ENCODE measurements around the gene INPP5B. TPM values are rescaled to one million over a fixed set of nuclear protein-coding genes. Genes with fewer than 3 reads are reported as not detected.
"Not testable (repeated sequence)": the region's sequence is repeated elsewhere in the genome, so short reads cannot be mapped to it uniquely, and the experiment has no call there.

INPP5B gene
- total RNA-seq, 3 donors from 2014 or later: 12.6 to 17.0 (median 15.5) TPM

DNA sequence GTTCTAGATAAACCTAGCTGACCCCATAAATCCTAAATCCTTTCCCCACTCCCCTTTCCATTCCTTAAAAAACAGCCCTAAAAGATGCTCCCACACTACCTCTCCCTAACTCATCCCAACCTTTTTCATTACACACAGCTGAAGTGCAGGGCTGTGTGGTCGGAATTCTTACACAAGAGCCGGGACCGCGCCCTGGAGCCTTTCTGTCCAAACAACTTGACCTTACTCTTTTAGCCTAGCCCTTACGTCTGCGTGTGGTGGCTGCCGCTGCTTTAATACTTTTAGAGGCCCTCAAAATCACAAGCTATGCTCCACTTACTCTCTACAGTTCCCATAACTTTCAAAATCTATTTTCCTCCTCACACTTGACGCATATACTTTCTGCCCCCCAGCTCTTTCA lies 36.0 kb downstream of the INPP5B start:
- H3K27me3 Mint-ChIP-seq (ENCODE audit: low read depth); H3K9me3 Mint-ChIP-seq; H3K4me1 Mint-ChIP-seq (ENCODE audit: low read depth); H3K4me3 Mint-ChIP-seq; DNase-seq; ATAC-seq: not testable (repeated sequence)
- peaks cover 25% of the 10 kb centered on the region for H3K36me3 Mint-ChIP-seq (ENCODE audit: insufficient read depth)

DNA sequence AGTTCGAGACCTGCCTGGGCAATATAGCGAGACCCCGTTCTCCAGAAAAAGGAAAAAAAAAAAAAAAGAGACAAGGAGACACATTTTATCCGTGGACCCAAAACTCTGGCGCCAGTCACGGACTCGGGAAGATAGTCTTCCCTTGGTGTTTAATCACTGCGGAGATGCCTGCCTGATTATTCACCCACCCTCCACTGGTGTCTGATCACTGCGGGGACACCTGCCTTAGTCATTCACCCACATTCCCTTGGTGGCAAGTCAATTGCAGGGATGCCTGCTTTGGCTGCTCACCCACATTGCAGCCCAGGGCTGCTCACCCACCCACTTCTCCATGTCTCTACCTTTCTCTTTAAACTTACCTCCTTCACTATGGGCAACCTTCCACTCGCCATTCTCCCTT lies 38.3 kb downstream of the INPP5B start:
- not testable (repeated sequence) for H3K27me3 Mint-ChIP-seq (ENCODE audit: low read depth); H3K9me3 Mint-ChIP-seq; DNase-seq; ATAC-seq; H3K4me1 Mint-ChIP-seq (ENCODE audit: low read depth); H3K4me3 Mint-ChIP-seq
- H3K36me3 Mint-ChIP-seq (ENCODE audit: insufficient read depth): peaks cover 25% of the 10 kb centered on the region

DNA sequence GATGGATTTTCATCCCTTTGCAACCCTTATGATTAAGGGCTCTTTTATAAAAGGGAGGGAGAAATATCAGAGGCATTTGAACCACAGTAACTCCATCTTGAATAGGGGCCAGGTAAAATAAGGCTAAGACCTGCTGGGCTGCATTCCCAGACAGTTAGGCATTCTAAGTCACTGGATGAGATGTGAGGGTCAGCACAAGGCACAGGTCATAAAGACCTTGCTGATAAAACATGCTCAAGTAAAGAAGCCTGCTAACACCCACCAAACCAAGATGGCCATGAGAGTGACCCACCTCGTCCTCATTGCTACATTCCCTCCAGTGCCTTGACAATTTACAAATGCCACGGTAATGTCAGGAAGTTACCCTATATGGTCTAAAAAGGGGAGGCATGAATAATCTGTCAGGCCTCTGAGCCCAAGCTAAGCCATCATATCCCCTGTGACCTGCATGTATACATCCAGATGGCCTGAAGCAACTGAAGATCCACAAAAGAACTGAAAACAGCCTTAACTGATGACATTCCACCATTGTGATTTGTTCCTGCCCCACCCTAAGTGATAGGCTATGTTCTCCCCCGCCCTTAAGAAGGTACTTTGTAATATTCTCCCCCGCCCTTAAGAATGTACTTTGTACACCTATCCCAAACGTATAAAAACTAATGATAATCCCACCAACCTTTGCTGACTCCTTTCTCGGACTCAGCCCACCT lies 39.3 kb downstream of the INPP5B start:
- H3K4me3 Mint-ChIP-seq; ATAC-seq; DNase-seq; H3K9me3 Mint-ChIP-seq; H3K27me3 Mint-ChIP-seq (ENCODE audit: low read depth); H3K4me1 Mint-ChIP-seq (ENCODE audit: low read depth): not testable (repeated sequence)
- H3K36me3 Mint-ChIP-seq (ENCODE audit: insufficient read depth): peaks cover 25% of the 10 kb centered on the region

DNA sequence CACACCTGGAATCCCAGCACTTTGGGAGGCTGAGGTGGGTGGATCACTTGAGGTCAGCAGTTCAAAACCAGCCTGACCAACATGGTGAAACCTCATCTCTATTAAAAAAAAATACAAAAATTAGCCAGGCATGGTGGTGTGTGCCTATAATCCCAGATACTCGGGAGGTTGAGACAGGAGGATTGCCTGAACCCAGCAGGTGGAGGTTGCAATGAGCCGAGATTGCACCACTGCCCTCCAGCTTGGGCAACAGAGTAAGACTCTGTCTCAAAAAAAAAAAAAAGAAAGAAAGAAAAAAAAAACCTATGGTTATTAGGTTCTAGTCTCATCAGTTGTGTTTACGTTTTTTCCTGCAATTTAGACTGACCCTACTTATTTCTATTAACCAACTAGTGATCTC lies 40.3 kb downstream of the INPP5B start:
- H3K36me3 Mint-ChIP-seq (ENCODE audit: insufficient read depth): peaks cover 29% of the 10 kb centered on the region
- DNase-seq; H3K4me1 Mint-ChIP-seq (ENCODE audit: low read depth); H3K27me3 Mint-ChIP-seq (ENCODE audit: low read depth); ATAC-seq; H3K4me3 Mint-ChIP-seq; H3K9me3 Mint-ChIP-seq: not testable (repeated sequence)

DNA sequence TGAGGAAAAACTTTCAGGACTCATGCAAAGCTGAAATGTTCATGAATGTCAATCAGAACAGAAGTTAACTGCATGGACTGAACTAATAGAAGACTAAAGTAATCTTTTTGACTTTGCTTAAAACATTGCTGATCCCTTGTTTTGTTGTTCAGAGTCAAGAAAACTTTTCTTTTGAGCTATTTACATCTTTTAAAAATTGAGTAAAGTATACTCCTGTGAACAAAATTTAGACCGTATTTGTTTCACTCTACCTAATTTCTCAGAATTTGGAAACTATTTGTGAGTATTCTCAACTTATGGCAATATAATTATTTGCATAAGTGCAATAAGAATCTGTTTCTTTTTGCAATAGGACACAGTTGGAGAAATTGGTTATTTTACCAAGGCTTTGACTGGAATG lies 41.1 kb downstream of the INPP5B start:
- H3K4me3 Mint-ChIP-seq: no peak overlapping the region
- DNase-seq (no peak), ATAC-seq (no peak)
- H3K36me3 Mint-ChIP-seq (ENCODE audit: insufficient read depth): peaks cover 29% of the 10 kb centered on the region
- peaks cover 4% of the 10 kb centered on the region for H3K9me3 Mint-ChIP-seq
- no peaks in the 10 kb centered on the region for H3K27me3 Mint-ChIP-seq (ENCODE audit: low read depth)
- H3K4me1 Mint-ChIP-seq (ENCODE audit: low read depth): peaks cover 10% of the 10 kb centered on the region

DNA sequence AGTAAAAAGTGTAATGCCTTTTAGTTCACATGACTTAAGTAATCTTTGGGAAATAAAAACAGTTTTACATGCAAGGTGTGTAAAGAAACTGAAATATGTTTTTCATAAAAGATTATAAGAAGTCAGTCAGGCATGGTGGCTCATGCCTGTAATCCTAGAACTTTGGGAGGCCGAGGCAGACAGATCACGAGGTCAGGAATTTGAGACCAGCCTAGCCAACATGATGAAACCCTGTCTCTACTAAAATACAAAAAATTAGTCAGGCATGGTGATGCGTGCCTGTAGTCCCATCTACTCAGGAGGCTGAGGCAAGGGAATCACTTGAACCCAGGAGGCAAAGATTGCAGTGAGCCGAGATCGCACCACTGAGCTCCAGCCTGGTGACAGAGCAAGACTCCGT lies 42.9 kb downstream of the INPP5B start:
- ATAC-seq; H3K27me3 Mint-ChIP-seq (ENCODE audit: low read depth); H3K9me3 Mint-ChIP-seq; H3K4me3 Mint-ChIP-seq; DNase-seq; H3K4me1 Mint-ChIP-seq (ENCODE audit: low read depth): not testable (repeated sequence)
- H3K36me3 Mint-ChIP-seq (ENCODE audit: insufficient read depth): peaks cover 22% of the 10 kb centered on the region

DNA sequence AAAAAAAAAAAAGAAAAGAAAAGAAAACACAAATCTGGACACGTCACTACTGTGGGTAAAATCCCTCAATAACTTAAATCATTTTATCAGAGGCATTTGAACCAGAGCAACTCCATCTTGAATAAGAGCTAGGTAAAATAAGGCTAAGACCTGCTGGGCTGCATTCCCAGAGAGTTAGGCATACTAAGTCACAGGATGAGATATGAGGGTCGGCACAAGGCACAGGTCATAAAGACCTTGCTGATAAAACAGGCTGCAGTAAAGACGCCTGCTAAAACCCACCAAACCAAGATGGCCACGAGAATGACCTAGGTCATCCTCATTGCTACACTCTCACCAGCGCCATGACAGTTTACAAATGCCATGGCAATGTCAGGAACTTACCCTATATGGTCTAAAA lies 43.9 kb downstream of the INPP5B start:
- no peak for DNase-seq
- ATAC-seq: no peak
- no peak overlapping the region for H3K4me3 Mint-ChIP-seq
- H3K9me3 Mint-ChIP-seq: peaks cover 3% of the 10 kb centered on the region
- H3K36me3 Mint-ChIP-seq (ENCODE audit: insufficient read depth): peaks cover 13% of the 10 kb centered on the region
- peaks cover 10% of the 10 kb centered on the region for H3K4me1 Mint-ChIP-seq (ENCODE audit: low read depth)
- no peaks in the 10 kb centered on the region for H3K27me3 Mint-ChIP-seq (ENCODE audit: low read depth)

DNA sequence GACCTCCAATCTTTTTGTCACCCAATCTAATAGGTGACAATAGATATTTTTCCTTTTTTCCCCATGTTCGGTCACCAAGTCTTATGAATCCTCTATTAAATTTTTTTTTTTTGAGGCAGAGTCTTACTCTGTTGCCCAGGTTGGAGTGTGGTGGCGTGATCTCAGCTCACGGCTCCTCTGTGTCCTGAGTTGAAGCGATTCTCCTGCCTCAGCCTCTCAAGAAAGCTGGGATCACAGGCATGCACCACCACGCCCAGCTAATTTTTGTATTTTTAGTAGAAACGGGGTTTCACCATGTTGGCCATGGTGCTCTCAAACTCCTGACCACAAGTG lies 45.0 kb downstream of the INPP5B start:
- Mint-ChIP-seq H3K4me1 (ENCODE audit: low read depth) (peaks cover 10% of the 10 kb centered on the region), H3K36me3 (ENCODE audit: insufficient read depth) (peaks cover 6% of the 10 kb centered on the region), H3K27me3 (ENCODE audit: low read depth) (no peaks in the 10 kb centered on the region), H3K9me3 (no peaks in the 10 kb centered on the region), H3K4me3 (no peak overlapping the region)
- DNase-seq (no peak), ATAC-seq (no peak)

DNA sequence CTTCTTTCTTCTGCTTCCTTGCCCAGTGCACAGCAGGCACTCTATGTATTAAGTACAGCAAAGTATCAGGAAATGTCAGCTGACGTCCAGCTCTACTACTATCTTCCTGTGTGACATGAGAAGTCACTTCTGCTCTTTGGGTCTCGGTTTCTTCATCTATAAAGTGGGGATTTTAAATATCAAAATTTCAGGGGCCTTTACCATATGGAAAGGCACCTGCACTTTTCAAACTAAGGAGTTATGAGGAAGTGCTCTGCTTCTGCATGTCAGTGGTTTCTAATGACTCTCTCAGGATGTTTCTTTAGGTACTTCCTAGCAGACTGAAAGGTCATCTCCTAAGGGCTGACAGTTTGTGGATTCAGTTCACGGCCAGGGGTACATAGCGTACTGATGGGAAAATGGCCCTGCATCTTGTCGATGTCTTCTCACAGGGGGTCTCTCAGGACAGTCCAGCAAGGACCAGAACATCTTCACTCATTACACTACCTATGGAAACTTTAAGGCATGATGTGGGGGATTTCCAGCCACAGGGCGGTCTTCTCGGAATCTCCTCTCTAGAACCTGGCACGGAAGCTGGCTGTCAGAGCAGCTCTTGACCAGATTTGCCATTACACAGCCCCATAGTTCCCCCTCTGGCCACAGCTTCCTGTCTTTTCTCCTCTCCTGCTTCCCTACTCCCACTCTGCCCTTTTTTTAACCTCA lies 45.5 kb downstream of the INPP5B start:
- no peak for DNase-seq
- Mint-ChIP-seq H3K4me1 (ENCODE audit: low read depth) (peaks cover 10% of the 10 kb centered on the region), H3K36me3 (ENCODE audit: insufficient read depth) (peaks cover 5% of the 10 kb centered on the region), H3K9me3 (no peaks in the 10 kb centered on the region), H3K27me3 (ENCODE audit: low read depth) (no peaks in the 10 kb centered on the region), H3K4me3 (no peak overlapping the region)
- ATAC-seq: peak in 1 of 2 donors; percentile 43

DNA sequence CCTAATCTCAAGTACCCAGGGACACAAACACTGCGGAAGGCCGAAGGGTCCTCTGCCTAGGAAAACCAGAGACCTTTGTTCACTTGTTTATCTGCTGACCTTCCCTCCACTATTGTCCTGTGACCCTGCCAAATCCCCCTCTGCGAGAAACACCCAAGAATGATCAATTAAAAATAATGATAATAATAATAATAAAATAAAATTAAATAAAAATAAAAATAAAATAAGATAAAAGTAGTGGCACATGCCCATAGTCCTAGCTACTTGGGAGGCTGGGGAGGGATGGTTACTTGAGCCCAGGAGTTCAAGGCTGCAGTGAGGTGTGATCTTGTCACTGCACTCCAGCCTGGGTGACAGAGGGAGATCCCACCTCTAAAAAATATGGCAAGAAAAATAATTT lies 49.3 kb downstream of the INPP5B start:
- H3K4me3 Mint-ChIP-seq; ATAC-seq; H3K9me3 Mint-ChIP-seq; DNase-seq; H3K36me3 Mint-ChIP-seq (ENCODE audit: insufficient read depth); H3K27me3 Mint-ChIP-seq (ENCODE audit: low read depth); H3K4me1 Mint-ChIP-seq (ENCODE audit: low read depth): not testable (repeated sequence)

DNA sequence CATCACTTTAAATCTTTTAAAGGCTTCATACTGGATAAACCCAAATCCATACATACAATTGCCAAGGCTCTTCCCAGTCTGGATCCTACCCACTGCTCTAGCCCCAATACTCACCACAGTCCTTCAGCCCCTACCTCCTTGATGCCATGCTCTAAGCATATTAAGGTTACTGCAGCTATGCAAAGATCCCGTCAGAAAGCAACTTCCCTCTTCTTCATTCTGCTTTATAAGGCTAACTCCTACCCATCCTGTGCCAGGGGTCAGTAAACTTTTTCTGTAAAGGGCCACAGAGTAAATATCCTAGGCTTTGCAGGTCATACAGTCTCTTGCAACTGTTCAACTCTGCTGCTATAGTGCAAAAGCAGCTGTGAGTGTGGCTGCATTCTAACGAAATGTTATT lies 53.2 kb downstream of the INPP5B start:
- H3K9me3 Mint-ChIP-seq: peaks cover 6% of the 10 kb centered on the region
- H3K36me3 Mint-ChIP-seq (ENCODE audit: insufficient read depth): peaks cover 9% of the 10 kb centered on the region
- ATAC-seq (no peak), DNase-seq (no peak)
- no peaks in the 10 kb centered on the region for H3K27me3 Mint-ChIP-seq (ENCODE audit: low read depth)
- no peak overlapping the region for H3K4me3 Mint-ChIP-seq
- H3K4me1 Mint-ChIP-seq (ENCODE audit: low read depth): peaks cover 4% of the 10 kb centered on the region

DNA sequence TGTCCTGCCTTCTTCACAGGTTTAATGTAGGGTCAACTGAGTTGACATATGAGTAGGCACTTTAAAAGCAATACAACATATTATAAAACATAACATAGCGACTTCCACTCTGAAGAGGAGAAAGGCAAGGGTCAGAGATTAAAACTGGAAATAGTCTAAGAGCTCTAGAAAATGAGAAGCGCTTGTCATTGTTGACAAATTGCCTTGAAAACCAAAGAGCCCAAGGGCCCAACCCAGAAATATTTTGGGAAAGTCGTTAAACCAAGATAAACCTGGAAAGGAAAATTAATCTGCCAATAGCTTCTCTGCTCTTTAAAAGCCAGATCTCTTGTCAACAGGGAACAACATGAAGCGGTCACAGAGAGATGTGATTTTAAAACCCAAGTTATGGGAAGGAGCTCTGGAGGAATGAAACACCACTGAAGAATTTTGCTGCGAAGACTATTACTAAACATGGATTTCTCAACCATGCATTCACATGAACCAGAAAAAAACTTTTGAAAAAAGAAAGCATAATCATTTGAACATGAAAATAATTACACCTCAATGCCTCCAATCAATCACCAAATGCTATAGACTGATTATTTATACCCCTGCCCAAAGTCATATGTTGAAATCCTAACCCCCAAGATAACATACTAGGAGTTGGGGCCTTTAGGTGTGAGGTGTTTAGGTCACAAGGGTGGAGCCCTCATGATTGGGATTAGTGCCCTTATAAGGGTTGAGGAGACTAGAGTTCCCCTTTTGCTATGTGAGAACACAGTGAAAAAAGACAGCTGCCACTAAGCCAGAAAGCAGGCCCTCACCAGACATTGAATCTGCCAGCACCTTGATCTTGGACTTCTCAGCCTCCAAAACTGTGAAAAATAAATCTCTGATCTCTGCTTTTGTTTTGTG lies 54.5 kb downstream of the INPP5B start:
- ATAC-seq (no peak), DNase-seq (no peak)
- Mint-ChIP-seq H3K36me3 (ENCODE audit: insufficient read depth) (peaks cover 19% of the 10 kb centered on the region), H3K27me3 (ENCODE audit: low read depth) (no peaks in the 10 kb centered on the region), H3K4me1 (ENCODE audit: low read depth) (peaks cover 4% of the 10 kb centered on the region), H3K4me3 (no peak overlapping the region), H3K9me3 (peaks cover 6% of the 10 kb centered on the region)

DNA sequence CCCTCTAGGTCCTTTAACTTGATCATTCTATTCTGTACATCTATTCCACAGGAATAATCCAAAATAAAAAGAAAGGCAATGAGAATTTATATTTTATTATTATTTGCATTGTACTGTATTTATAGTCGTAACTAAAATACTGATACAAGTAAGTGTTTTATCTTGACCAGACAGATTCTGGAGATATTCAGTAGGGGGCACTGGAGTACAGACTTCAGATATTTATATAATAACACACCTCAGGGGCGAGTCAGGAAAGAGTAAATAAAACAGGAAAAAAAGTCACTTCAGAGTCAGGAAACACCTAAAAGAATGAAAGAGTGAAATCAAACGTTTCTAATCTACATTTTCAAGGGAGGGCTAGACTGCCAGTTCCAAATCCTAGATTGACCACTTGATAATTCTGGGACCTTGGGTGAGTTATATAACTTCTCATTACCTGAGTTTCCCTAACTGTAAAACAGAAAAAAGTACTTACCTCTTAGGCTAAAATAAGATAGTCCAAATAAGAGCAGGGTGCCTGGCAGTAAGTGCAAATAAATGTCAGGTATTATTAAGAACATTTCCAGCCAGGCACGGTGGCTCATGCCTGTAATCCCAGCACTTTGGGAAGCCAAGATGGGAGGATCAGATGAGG lies 56.4 kb downstream of the INPP5B start:
- Mint-ChIP-seq H3K36me3 (ENCODE audit: insufficient read depth) (peaks cover 30% of the 10 kb centered on the region), H3K9me3 (peaks cover 6% of the 10 kb centered on the region), H3K27me3 (ENCODE audit: low read depth) (no peaks in the 10 kb centered on the region), H3K4me3 (no peak overlapping the region), H3K4me1 (ENCODE audit: low read depth) (peaks cover 4% of the 10 kb centered on the region)
- no peak for DNase-seq
- ATAC-seq: no peak

DNA sequence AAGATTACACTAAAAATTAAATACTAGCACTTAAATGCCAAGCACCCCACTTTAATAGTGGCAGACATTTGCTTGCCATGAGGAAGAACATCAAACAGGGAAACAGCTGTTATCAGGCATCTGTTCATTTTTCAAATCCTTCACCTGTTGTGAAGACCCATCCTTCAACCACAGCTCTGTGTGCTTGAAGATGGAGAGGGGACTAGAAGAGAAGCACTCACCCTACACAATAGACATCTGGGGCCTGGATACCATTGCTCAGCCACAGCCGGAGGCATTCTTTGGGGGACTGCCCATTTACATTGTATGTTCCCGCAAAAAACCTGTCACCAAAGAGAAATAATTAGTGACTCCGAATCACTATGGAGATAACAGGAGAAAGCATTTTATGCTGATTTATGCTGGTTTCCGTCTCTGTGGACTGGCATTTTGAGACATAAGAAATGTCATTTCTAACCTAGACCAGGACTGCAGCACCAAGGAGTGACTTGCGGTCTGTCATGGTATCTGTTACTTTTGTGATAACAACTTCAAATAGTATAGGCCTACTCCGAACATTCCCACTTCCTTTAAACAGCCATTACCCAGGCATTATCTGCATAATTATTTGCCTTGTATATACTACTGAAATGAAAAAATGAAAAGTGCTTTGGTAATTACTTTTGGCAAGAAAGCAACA lies 58.7 kb downstream of the INPP5B start:
- Mint-ChIP-seq H3K9me3 (no peaks in the 10 kb centered on the region), H3K36me3 (ENCODE audit: insufficient read depth) (peaks cover 33% of the 10 kb centered on the region), H3K4me1 (ENCODE audit: low read depth) (peaks cover 18% of the 10 kb centered on the region), H3K27me3 (ENCODE audit: low read depth) (no peaks in the 10 kb centered on the region), H3K4me3 (no peak overlapping the region)
- ATAC-seq (no peak), DNase-seq (no peak)
